Memory B cell (primary cell): ENCODE measurements around the gene CDK10.

Experiments used
- ATAC-seq: fragments of 150-1000 bp; cut with Tn5 transposase; 2 replicates; pipeline ENCODE4 v1.10.0; 2021; ENCODE audit warnings: low read depth, mild to moderate bottlenecking, moderate library complexity
- DNase-seq, 2 donors: peaks; one replicate each; pipeline ENCODE4 v3.0.0; 2022; ENCODE audit warnings: low spot score in 2 of 2
- H3K27ac Mint-ChIP-seq: one replicate; pipeline ENCODE4 v1.8.0; 2022; ENCODE audit warnings: mild to moderate bottlenecking, moderate library complexity, mixed read lengths
- H3K27me3 Mint-ChIP-seq: one replicate; pipeline ENCODE4 v1.8.0; 2022; ENCODE audit warnings: mixed read lengths
- H3K36me3 Mint-ChIP-seq: one replicate; pipeline ENCODE4 v1.8.0; 2022; ENCODE audit warnings: mild to moderate bottlenecking, mixed read lengths
- H3K4me1 Mint-ChIP-seq: one replicate; pipeline ENCODE4 v1.8.0; 2022; ENCODE audit warnings: mixed read lengths
- H3K4me3 Mint-ChIP-seq: one replicate; pipeline ENCODE4 v1.8.0; 2022; ENCODE audit warnings: mild to moderate bottlenecking, moderate library complexity, mixed read lengths
- H3K9me3 Mint-ChIP-seq: one replicate; pipeline ENCODE4 v1.8.0; 2022; ENCODE audit warnings: mixed read lengths

CDK10 gene, protein sequence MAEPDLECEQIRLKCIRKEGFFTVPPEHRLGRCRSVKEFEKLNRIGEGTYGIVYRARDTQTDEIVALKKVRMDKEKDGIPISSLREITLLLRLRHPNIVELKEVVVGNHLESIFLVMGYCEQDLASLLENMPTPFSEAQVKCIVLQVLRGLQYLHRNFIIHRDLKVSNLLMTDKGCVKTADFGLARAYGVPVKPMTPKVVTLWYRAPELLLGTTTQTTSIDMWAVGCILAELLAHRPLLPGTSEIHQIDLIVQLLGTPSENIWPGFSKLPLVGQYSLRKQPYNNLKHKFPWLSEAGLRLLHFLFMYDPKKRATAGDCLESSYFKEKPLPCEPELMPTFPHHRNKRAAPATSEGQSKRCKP

DNA sequence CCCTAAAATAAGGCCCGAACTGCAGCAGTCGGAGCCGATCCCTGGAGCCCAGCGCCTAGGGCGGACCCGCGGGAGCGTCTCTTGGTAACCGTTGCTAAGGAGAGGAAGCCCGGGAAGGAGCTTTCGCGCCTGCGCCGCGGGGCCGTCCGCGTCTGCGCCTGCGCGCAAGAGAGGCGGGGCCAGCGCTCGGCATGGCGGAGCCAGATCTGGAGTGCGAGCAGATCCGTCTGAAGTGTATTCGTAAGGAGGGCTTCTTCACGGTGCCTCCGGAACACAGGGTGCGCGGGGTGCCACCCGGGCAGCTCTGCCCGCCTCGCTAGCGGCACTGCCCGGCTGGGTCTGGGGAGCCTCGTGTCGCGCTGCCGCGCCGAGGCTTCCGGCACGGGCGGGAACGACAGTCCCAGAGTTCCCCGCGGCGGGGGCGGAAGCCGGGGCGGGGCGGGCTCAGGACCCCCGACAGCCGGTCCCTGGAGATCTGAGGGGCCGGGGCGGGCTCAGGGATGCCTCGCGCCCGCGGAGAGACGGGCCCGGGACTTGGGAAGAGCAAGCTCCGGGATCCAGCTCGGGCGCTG, at the start of gene CDK10:
Gene CDK10 (plus strand): TSS at position 170 of the 572 bp plus-strand sequence. CDS start 22 bp downstream, at position 192.
- H3K27me3 Mint-ChIP-seq = no peaks in the 10 kb centered on the region
- peak; percentile 89 for ATAC-seq

DNA sequence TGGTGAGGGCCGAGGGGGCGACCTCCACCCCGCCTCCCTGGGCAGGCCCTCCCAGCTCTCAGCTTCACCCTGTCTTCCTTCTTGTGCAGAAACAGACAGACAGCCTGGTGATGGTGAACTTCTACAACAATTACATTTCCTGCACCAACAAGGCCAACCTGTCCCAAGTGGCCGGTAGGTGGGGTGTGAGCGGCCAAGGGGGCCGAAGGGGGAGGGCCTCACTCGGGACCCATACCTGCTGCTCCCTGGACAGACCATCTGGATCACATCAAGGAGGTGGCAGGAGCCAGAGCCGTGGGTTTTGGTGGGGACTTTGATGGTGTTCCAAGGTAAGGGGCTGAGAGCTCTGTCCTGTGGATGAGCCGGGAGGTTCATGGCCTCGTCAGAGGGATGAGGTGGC, 49.1 kb upstream of the CDK10 start:
- no peak for ATAC-seq

More for the DNA sequence above, at the start of gene CDK10:
- Mint-ChIP-seq H3K36me3 (peaks cover 4% of the 10 kb centered on the region), H3K27ac (peak within 1 kb of the TSS; percentile 89), H3K4me1 (peaks cover 8% of the 10 kb centered on the region), H3K4me3 (peak within 1 kb of the TSS; percentile 96), H3K9me3 (no peaks in the 10 kb centered on the region)
- DNase-seq = peak; percentile 91 to 96

DNA sequence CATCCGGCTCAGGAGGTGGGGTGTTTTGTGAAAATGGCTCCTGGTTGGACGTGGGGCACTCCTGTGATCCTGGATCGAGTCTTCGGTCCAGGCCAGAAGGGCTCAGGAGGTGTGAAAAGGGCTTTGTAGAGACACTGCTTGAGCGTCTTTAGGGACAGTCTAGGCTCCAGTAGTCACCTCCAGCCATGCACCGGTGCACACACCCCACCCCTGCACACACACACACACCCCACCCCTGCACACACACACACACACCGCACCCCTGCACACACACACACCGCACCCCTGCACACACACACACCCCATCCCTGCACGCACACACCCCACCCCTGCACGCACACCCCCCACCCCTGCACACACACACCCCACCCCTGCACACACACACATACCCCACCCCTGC, 48.0 kb upstream of the CDK10 start:
- H3K27ac Mint-ChIP-seq = no peak overlapping the region
- no peak for ATAC-seq
- H3K4me3 Mint-ChIP-seq = no peak overlapping the region
- no peaks in the 10 kb centered on the region for H3K9me3 Mint-ChIP-seq
- peaks cover 2% of the 10 kb centered on the region for H3K27me3 Mint-ChIP-seq
- H3K4me1 Mint-ChIP-seq = peaks cover 6% of the 10 kb centered on the region
- DNase-seq = no peak
- H3K36me3 Mint-ChIP-seq = no peaks in the 10 kb centered on the region

More for the DNA sequence above, 49.1 kb upstream of the CDK10 start:
- Mint-ChIP-seq H3K9me3 (no peaks in the 10 kb centered on the region), H3K4me1 (peaks cover 6% of the 10 kb centered on the region), H3K27ac (no peak overlapping the region), H3K27me3 (peaks cover 3% of the 10 kb centered on the region), H3K4me3 (no peak overlapping the region), H3K36me3 (no peaks in the 10 kb centered on the region)
- no peak for DNase-seq

DNA sequence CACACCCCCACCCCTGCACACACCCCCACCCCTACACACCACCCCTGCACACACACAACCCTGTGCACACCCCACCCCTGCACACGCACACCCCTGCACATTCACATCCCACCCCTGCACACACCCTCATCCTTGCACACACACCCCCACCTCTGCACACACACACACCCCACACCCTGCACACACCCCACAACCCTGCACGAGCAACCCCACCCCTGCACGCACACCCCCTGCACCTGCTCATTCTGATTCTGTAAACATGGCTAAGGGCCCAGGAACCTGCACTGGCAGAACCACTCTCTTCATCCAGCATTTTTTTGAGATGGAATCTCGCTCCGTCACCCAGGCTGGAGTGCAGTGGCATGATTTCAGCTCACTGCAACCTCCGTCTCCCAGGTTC, 47.1 kb upstream of the CDK10 start:
- Mint-ChIP-seq H3K27me3 (peaks cover 2% of the 10 kb centered on the region), H3K9me3 (no peaks in the 10 kb centered on the region), H3K4me1 (peaks cover 6% of the 10 kb centered on the region), H3K4me3 (no peak overlapping the region), H3K27ac (no peak overlapping the region), H3K36me3 (no peaks in the 10 kb centered on the region)
- no peak for ATAC-seq
- DNase-seq = no peak

DNA sequence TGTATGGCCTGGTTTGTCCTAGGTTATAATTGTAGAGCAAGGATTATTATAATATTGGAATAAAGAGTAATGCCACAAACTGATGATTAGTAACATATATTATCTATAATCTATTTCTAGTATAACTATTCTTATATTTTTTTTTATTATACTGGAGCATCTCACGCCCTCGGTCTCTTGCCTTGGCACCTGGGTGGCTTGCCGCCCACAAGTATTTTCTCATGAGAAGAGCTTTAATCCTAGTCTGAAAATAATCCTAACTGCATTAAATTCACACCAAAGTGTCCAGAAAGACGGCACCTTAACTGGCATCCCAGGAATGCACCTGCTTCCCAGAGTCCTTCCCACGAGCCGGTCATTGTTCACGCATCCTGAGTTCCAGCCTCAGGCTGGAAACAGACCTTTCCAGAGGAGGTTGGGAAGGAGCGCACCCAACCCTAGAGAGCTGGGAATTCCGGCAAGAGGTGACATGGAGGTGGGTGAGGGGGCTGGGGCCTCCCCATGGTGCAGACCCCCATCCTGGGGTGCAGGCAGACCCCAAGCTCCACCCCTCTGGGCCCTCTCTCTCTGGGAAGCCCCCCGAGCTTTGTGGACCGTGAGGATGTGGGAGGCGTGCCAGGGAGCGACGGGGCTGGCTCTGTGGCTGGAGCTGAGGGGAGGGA, 44.9 kb upstream of the CDK10 start:
- Mint-ChIP-seq H3K4me1 (peaks cover 6% of the 10 kb centered on the region), H3K4me3 (no peak overlapping the region), H3K9me3 (no peaks in the 10 kb centered on the region), H3K27ac (no peak overlapping the region), H3K27me3 (peaks cover 2% of the 10 kb centered on the region), H3K36me3 (peaks cover 11% of the 10 kb centered on the region)
- ATAC-seq = no peak
- DNase-seq = no peak

DNA sequence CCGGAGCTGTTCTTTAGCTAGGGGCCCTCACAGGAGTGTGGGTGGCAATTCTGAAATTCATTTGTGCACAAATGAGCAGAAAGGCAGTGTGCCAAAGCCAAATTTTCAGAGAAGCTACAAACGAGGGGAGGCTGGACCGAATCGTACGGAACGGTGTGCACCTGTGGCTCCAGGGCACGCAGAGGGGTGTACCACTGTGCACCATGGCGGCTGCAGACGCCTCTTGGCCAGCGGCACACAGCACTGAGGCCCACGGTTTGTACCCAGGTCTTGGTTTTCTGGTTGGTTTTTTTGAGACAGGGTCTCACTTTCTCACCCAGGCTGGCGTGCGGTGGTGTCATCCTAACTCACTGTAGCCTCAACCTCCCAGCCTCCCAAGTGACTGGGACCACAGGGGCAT, 43.9 kb upstream of the CDK10 start:
- no peak overlapping the region for H3K4me3 Mint-ChIP-seq
- no peak for ATAC-seq
- DNase-seq = no peak
- no peaks in the 10 kb centered on the region for H3K9me3 Mint-ChIP-seq
- peaks cover 6% of the 10 kb centered on the region for H3K4me1 Mint-ChIP-seq
- no peak overlapping the region for H3K27ac Mint-ChIP-seq
- peaks cover 14% of the 10 kb centered on the region for H3K36me3 Mint-ChIP-seq
- H3K27me3 Mint-ChIP-seq = peaks cover 2% of the 10 kb centered on the region

DNA sequence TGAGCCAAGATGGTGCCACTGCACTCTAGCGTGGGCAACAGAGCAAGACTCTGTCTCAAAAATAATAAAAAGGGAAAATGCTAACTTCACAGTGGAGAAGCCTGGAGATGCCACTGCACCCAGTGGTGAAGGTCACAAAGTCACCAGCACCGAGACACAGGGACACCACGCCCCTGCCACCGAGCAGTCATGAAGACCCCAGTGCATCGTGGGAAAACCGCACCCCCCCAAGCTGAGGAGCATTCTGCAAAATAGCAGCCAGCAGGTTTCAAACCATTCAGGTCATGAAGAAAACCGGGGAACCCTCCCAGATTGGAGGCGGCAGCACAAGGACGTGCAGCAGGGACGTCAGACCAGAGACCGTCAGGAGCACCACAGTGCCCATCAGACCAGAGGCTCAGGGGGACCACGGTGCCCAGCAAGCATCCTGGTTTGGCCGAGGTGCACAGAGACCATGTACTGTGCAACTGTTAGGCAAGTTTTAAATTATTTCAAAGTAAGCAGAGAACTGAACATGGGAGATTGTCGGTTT, 42.7 kb upstream of the CDK10 start:
- ATAC-seq (no peak), DNase-seq (no peak)
- H3K4me3 Mint-ChIP-seq = no peak overlapping the region
- H3K9me3 Mint-ChIP-seq = no peaks in the 10 kb centered on the region
- H3K27ac Mint-ChIP-seq = no peak overlapping the region
- peaks cover 2% of the 10 kb centered on the region for H3K27me3 Mint-ChIP-seq
- H3K4me1 Mint-ChIP-seq = peaks cover 6% of the 10 kb centered on the region
- peaks cover 19% of the 10 kb centered on the region for H3K36me3 Mint-ChIP-seq

DNA sequence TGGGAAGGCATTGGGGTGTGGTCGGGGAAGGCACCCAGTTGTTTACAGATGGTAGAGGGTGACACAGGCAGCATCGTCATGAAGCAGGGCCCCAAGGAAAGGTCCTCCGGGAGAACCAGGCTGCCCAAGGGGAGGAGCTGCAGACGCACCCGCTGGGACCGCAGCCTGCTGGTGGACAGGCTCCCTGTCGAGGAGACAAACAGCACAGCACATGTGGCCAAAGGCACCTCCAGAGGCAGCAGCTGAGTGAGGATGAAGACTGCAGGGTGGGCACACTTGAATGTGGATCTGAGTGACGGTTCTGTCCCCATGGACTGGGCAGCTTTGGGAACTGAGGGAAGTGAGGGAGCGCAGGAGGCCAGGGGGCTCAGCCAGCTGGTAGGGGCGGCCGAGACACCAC, 41.4 kb upstream of the CDK10 start:
- no peak overlapping the region for H3K27ac Mint-ChIP-seq
- peaks cover 6% of the 10 kb centered on the region for H3K4me1 Mint-ChIP-seq
- no peaks in the 10 kb centered on the region for H3K27me3 Mint-ChIP-seq
- no peaks in the 10 kb centered on the region for H3K9me3 Mint-ChIP-seq
- no peak overlapping the region for H3K4me3 Mint-ChIP-seq
- peaks cover 25% of the 10 kb centered on the region for H3K36me3 Mint-ChIP-seq
- ATAC-seq (no peak), DNase-seq (no peak)

DNA sequence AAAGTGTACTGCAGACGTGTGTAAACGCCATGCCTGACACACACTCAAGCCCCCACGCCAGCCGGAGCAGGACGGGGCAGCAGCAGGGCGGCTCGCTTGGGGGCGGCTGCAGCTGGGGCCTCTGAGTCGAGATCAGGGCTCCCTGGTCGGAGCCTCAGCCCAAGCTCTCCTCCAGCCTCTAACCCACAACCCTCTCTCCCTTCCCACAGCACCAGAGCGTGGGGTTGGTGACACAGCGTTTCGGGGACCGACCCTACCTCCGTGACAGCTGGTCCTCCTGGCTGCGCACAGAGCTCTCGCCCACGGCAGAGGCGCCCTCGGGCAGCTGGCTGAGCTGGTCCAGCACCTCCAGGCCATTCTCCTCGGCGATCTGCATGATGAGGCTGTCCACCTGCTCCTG, 40.2 kb upstream of the CDK10 start:
- no peak for ATAC-seq
- Mint-ChIP-seq H3K36me3 (peaks cover 27% of the 10 kb centered on the region), H3K4me3 (no peak overlapping the region), H3K27me3 (no peaks in the 10 kb centered on the region), H3K4me1 (no peaks in the 10 kb centered on the region), H3K9me3 (no peaks in the 10 kb centered on the region), H3K27ac (peak overlapping the region; percentile 20)
- DNase-seq = no peak

DNA sequence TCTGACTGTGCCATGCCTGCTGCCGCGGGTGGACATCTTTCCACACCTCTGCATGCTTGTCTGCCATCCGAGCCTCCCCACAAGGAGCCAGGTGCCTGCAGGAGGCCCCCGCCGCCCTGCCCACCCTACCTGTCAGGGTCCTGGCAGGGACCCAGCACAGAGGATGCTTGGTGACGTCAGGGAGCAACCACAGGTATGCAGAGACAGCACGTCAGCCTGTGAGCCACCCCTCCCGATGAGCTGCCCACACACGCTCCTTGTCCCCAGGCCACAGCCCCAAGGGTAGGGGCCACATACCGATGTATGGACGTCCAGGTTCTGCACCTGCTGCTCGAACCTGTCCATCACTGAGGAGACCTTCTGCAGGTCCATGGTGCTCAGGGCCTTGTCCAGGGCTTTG, 39.6 kb upstream of the CDK10 start:
- Mint-ChIP-seq H3K4me3 (no peak overlapping the region), H3K36me3 (peaks cover 27% of the 10 kb centered on the region), H3K9me3 (no peaks in the 10 kb centered on the region), H3K27me3 (no peaks in the 10 kb centered on the region), H3K27ac (no peak overlapping the region), H3K4me1 (no peaks in the 10 kb centered on the region)
- no peak for DNase-seq
- no peak for ATAC-seq

DNA sequence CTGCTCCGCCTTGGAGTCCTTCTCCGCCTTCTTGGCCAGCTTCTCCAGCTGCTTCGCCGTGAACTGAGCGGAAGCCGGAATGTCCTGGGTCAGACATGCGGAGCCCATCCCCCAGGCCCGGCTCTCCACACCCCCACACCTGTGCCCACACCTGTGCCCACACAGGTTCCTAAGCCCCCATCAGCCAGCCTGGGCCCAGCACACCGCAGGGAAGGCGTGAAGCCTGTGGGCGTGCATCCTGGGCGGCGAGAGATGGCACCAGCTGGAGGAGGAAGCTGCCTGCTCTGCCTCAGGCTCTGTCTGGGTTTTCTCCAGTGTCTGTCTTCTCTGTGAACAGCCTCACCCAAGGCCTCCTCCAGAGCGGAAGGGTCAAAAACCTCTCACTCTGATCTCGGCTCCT, 34.9 kb upstream of the CDK10 start:
- Mint-ChIP-seq H3K27me3 (no peaks in the 10 kb centered on the region), H3K36me3 (peaks cover 16% of the 10 kb centered on the region), H3K9me3 (no peaks in the 10 kb centered on the region), H3K4me1 (peaks cover 10% of the 10 kb centered on the region), H3K27ac (no peak overlapping the region), H3K4me3 (no peak overlapping the region)
- DNase-seq (no peak), ATAC-seq (no peak)

DNA sequence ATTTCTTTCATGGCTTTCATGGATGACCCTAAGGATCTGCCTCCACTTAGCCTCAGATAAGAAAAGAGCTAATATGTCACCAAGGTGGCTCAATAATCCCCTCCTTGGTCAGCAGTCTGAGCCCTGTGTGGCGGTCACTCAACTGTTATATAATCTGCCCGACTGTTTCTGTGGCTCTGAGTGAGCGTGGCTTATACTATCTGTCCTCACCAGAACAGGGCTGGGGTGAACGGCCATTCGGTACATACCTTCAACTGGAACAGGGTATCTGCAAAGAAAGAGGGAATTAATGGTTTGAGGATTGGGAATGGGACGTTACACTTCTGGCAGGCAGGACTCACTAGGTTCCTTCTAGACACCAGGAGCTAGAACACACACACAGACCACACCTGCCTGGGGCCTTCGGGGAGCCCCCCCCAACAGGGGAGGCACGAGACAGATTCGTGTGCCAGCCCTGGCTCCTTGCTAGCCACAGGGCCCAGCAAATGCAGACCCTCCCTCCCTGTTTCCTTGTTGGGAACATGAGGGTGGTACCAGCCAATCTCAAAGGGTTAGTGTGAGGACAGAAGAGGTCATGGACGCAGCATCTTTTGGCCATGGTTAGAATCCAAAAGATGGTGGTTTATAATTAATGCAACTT, 32.7 kb upstream of the CDK10 start:
- H3K27ac Mint-ChIP-seq = no peak overlapping the region
- ATAC-seq = no peak
- H3K36me3 Mint-ChIP-seq = peaks cover 8% of the 10 kb centered on the region
- H3K27me3 Mint-ChIP-seq = no peaks in the 10 kb centered on the region
- no peaks in the 10 kb centered on the region for H3K9me3 Mint-ChIP-seq
- H3K4me1 Mint-ChIP-seq = peaks cover 17% of the 10 kb centered on the region
- DNase-seq = no peak
- peak overlapping the region; percentile 11 for H3K4me3 Mint-ChIP-seq

DNA sequence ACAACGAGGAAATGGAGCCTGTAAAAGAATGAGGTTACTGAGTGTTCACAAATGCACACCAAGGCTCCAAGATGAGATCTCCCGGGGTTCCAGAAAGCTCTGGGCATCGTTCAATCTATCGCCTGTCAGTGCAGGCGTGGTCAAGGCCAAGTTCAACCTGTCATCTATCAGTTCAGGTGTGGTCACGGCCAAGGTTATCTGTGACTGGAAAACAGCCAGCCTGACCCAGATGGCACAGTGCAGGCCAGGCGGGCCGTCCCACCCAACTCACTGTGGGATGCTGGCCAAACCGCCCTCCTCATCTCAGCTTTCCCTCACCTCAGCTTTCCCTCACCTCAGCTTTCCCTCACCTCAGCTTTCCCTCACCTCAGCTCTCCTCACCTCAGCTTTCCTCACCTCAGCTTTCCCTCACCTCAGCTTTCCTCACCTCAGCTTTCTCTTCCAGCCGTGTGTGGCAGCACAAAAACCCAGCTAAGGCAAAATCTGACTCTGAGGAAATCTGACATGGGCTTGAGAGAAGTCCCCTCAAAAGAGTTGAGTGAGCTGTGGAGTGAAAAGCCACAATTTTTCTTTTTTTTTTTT, 31.3 kb upstream of the CDK10 start:
- Mint-ChIP-seq H3K27me3 (no peaks in the 10 kb centered on the region), H3K27ac (no peak overlapping the region), H3K36me3 (peaks cover 1% of the 10 kb centered on the region), H3K9me3 (no peaks in the 10 kb centered on the region), H3K4me3 (peak overlapping the region; percentile 24), H3K4me1 (peaks cover 17% of the 10 kb centered on the region)
- DNase-seq (no peak), ATAC-seq (no peak)
